Measurements from ENCODE around the gene PCDHGB5.
"Not testable (repeated sequence)": the region's sequence is repeated elsewhere in the genome, so short reads cannot be mapped to it uniquely, and the experiment has no call there.

Gene PCDHGB5

DNA sequence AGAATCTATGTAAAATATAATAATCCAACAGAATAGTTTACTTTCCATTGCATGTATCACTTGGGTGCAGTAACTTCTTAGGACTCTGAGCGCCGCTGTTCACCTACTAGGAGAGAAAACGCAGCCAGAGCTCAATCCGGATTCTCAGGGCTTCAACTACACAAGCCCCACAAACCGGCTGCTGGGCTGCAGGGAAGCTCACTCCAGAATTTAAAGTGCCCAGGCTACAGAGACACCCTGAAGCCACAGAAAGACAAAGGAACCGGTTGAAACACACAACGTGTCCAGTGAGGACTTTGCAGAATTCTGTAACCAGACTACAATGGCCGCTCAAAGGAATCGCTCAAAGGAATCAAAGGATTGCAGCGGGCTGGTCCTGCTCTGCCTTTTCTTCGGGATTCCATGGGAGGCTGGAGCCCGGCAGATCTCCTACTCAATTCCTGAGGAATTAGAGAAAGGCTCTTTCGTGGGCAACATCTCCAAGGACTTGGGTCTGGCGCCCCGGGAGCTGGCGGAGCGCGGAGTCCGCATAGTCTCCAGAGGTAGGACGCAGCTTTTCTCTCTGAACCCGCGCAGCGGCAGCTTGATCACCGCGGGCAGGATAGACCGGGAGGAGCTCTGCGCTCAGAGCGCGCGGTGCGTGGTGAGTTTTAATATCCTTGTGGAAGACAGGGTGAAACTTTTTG is 15.2 kb downstream of the PCDHGB5 start, which contains the start of gene PCDHGA10:
Gene PCDHGA10 (plus strand): TSS at position 134 of the 686 bp plus-strand sequence. CDS start 189 bp downstream, at position 323.
- peak; percentile 67 for DNase-seq

DNA sequence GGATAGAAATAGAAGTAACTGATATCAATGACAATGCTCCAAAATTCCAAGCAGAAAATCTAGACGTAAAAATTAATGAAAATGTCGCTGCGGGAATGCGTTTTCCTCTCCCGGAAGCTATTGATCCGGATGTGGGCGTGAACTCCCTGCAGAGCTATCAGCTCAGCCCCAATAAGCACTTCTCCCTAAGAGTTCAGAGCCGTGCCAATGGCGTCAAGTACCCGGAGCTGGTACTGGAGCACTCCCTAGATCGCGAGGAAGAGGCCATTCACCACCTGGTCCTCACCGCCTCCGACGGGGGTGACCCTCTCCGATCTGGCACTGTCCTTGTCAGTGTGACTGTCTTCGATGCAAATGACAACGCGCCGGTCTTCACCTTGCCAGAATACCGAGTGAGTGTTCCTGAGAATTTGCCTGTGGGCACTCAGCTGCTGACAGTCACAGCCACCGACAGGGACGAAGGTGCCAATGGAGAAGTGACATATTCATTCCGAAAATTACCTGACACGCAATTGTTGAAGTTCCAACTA is 15.9 kb downstream of the PCDHGB5 start:
- peak; percentile 18 for DNase-seq

DNA sequence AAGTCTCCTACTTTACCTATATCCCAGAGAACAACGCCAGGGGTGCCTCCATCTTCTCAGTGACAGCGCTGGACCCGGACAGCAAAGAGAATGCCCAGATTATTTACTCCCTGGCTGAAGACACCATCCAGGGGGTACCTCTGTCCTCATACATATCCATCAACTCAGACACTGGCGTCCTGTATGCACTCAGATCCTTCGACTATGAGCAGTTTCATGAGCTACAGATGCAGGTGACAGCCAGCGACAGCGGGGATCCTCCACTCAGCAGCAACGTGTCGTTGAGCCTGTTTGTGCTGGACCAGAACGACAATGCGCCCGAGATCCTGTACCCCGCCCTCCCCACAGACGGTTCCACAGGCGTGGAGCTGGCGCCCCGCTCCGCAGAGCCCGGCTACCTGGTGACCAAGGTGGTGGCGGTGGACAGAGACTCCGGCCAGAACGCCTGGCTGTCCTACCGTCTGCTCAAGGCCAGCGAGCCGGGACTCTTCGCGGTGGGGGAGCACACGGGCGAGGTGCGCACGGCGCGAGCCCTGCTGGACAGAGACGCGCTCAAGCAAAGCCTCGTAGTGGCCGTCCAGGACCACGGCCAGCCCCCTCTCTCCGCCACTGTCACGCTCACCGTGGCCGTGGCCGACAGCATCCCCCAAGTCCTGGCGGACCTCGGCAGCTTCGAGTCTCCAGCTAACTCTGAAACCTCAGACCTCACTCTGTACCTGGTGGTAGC is 17.0 kb downstream of the PCDHGB5 start:
- DNase-seq: not testable (repeated sequence)

DNA sequence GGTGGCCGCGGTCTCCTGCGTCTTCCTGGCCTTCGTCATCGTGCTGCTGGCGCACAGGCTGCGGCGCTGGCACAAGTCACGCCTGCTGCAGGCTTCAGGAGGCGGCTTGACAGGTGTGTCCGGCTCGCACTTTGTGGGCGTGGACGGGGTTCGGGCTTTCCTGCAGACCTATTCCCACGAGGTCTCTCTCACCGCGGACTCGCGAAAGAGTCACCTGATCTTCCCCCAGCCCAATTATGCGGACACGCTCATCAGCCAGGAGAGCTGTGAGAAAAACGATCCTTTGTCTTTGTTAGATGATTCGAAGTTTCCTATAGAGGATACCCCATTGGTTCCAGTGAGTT is 17.5 kb downstream of the PCDHGB5 start:
- not testable (repeated sequence) for DNase-seq

DNA sequence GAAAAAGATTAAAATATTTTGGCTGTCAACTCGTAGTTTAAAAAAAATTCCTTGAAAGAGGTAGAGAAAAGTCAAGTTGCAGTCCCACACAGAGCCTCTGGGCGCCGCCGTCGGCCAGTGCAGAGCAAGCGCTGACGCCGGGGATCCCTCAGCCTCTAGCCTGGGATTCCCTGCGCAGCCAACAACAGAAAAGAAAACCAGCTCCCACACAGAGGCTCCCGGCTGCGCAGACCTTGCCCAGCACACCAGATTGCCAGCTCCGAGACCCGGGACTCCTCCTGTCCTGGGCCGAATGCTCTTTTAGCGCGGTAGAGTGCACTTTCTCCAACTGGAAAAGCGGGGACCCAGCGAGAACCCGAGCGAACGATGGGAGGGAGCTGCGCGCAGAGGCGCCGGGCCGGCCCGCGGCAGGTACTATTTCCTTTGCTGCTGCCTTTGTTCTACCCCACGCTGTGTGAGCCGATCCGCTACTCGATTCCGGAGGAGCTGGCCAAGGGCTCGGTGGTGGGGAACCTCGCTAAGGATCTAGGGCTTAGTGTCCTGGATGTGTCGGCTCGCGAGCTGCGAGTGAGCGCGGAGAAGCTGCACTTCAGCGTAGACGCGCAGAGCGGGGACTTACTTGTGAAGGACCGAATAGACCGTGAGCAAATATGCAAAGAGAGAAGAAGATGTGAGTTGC is 19.9 kb downstream of the PCDHGB5 start, which contains the start of gene PCDHGB7:
Gene PCDHGB7 (plus strand): TSS at position 184 of the 679 bp plus-strand sequence. CDS start 183 bp downstream, at position 367.
- peak; percentile 79 for DNase-seq

DNA sequence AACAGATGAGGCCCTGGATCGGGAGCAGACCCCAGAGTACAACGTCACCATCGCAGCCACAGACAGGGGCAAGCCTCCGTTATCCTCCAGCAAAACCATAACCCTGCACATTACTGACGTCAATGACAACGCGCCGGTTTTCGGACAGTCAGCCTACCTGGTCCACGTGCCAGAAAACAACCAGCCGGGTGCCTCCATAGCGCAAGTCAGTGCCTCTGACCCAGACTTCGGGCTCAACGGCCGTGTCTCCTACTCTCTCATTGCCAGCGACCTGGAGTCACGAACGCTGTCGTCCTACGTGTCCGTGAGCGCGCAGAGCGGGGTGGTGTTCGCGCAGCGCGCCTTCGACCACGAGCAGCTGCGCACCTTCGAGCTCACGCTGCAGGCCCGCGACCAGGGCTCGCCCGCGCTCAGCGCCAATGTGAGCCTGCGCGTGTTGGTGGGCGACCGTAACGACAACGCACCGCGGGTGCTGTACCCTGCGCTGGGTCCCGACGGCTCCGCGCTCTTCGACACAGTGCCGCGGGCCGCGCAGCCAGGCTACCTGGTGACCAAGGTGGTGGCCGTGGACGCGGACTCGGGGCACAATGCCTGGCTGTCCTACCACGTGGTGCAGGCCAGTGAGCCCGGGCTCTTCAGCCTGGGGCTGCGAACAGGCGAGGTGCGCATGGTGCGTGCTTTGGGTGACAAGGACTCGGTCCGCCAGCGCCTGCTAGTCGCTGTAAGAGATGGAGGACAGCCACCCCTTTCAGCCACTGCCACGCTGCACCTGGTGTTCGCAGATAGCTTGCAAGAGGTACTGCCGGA is 21.5 kb downstream of the PCDHGB5 start:
- DNase-seq: no peak

DNA sequence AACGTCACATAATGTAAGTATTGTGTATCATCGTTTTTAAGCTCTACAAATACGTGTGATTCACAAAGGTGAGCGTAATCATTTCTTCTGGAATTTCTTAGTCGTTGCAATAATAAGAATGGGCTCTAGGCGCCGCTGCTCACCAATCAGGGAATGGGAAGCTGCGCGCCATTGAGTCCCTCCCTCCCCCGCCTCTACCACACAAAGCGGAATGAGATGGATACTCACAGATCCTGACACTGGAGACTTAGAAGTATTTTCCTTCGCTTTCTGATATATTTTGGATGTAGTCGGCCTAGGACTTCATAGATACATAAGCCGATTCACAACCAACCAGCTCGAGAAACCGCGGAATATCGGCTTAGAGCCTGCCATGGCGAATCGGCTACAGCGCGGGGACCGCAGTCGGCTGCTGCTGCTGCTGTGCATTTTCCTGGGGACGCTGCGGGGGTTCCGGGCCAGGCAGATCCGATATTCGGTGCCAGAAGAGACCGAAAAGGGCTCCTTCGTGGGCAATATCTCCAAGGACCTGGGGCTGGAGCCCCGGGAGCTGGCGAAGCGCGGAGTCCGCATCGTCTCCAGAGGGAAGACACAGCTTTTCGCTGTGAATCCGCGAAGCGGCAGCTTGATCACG is 23.2 kb downstream of the PCDHGB5 start, which contains the start of gene PCDHGA11:
Gene PCDHGA11 (plus strand): TSS at position 197 of the 634 bp plus-strand sequence. CDS start 177 bp downstream, at position 374.
- DNase-seq: peak; percentile 65

DNA sequence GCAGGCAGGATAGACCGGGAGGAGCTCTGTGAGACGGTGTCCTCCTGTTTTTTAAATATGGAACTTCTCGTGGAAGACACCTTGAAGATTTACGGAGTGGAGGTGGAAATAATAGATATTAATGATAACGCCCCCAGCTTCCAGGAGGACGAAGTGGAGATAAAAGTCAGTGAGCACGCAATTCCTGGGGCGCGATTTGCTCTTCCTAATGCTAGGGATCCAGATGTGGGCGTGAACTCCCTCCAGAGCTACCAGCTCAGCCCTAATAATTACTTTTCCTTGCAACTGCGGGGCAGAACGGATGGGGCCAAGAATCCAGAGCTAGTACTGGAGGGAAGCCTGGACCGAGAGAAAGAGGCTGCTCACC is 23.7 kb downstream of the PCDHGB5 start:
- peak; percentile 18 for DNase-seq

DNA sequence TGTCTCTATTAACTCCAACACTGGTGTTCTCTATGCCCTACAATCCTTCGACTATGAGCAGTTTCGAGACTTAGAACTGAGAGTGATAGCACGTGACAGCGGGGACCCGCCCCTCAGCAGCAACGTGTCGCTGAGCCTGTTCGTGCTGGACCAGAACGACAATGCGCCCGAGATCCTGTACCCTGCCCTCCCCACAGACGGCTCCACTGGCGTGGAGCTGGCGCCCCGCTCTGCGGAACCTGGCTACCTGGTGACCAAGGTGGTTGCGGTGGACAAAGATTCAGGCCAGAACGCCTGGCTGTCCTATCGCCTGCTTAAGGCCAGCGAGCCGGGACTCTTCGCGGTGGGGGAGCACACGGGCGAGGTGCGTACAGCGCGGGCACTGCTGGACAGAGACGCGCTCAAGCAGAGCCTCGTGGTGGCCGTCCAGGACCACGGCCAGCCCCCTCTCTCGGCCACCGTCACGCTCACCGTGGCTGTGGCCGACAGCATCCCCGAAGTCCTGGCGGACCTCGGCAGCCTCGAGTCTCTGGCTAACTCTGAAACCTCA is 25.1 kb downstream of the PCDHGB5 start:
- DNase-seq: no peak

DNA sequence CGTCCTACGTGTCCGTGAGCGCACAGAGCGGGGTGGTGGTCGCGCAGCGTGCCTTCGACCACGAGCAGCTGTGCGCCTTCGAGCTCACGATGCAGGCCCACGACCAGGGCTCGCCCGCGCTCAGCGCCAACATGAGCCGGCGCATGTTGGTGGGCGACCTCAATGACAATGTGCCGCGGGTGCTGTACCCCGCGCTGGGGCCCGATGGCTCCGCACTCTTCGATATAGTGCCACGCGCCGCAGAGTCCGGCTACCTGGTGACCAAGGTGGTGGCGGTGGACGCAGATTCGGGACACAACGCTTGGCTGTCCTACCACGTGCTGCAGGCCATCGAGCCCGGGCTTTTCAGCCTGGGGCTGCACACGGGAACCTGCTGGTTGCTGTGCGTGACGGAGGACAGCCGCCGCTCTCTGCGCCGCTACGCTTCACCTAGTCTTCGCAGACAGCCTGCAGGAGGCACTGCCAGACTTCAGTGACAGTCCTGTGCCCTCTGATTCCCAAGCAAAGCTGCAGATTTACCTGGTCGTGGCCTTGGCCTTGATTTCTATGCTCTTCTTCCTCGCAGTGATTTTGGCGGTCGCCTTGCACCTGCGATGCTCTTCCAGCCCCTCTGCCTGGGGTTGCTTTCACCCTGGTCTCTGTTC is 30.2 kb downstream of the PCDHGB5 start:
- no peak for DNase-seq

DNA sequence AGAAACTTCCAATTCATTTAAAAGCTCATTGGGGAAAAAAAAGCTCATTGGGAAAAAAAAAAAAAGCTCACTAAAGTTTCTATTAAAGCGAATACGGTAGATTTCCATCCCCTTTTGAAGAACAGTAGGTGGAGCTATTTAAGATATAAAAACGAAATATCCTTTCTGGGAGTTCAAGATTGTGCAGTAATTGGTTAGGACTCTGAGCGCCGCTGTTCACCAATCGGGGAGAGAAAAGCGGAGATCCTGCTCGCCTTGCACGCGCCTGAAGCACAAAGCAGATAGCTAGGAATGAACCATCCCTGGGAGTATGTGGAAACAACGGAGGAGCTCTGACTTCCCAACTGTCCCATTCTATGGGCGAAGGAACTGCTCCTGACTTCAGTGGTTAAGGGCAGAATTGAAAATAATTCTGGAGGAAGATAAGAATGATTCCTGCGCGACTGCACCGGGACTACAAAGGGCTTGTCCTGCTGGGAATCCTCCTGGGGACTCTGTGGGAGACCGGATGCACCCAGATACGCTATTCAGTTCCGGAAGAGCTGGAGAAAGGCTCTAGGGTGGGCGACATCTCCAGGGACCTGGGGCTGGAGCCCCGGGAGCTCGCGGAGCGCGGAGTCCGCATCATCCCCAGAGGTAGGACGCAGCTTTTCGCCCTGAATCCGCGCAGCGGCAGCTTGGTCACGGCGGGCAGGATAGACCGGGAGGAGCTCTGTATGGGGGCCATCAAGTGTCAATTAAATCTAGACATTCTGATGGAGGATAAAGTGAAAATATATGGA is 32.8 kb downstream of the PCDHGB5 start, which contains the start of gene PCDHGA12:
Gene PCDHGA12 (plus strand): TSS at position 176 of the 782 bp plus-strand sequence. CDS start 253 bp downstream, at position 429.
- DNase-seq: peak; percentile 76

DNA sequence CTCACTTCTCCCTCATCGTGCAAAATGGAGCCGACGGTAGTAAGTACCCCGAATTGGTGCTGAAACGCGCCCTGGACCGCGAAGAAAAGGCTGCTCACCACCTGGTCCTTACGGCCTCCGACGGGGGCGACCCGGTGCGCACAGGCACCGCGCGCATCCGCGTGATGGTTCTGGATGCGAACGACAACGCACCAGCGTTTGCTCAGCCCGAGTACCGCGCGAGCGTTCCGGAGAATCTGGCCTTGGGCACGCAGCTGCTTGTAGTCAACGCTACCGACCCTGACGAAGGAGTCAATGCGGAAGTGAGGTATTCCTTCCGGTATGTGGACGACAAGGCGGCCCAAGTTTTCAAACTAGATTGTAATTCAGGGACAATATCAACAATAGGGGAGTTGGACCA is 33.5 kb downstream of the PCDHGB5 start:
- DNase-seq: no peak

DNA sequence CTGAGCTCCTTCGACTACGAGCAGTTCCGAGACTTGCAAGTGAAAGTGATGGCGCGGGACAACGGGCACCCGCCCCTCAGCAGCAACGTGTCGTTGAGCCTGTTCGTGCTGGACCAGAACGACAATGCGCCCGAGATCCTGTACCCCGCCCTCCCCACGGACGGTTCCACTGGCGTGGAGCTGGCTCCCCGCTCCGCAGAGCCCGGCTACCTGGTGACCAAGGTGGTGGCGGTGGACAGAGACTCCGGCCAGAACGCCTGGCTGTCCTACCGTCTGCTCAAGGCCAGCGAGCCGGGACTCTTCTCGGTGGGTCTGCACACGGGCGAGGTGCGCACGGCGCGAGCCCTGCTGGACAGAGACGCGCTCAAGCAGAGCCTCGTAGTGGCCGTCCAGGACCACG is 34.6 kb downstream of the PCDHGB5 start:
- not testable (repeated sequence) for DNase-seq

DNA sequence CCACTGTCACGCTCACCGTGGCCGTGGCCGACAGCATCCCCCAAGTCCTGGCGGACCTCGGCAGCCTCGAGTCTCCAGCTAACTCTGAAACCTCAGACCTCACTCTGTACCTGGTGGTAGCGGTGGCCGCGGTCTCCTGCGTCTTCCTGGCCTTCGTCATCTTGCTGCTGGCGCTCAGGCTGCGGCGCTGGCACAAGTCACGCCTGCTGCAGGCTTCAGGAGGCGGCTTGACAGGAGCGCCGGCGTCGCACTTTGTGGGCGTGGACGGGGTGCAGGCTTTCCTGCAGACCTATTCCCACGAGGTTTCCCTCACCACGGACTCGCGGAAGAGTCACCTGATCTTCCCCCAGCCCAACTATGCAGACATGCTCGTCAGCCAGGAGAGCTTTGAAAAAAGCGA is 35.0 kb downstream of the PCDHGB5 start:
- not testable (repeated sequence) for DNase-seq

DNA sequence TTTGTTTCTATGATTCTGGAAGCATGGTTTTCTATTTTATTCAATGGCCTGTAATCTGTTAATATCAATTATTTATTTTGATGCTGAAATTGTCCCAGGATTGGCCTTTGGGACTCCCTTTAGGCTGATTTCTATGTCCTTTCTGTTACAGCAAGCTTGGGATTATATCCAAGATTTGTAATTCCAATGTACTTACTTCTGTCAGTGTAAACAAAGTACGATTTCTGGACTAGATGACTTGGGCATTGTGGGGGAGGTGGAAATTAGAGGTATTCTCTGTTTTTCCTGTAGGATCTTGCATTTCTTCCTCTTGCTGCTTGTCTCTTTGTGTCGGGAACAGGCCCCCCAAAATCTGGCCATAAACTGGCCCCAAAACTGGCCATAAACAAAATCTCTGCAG is 36.3 kb downstream of the PCDHGB5 start:
- DNase-seq: peak; percentile 17

DNA sequence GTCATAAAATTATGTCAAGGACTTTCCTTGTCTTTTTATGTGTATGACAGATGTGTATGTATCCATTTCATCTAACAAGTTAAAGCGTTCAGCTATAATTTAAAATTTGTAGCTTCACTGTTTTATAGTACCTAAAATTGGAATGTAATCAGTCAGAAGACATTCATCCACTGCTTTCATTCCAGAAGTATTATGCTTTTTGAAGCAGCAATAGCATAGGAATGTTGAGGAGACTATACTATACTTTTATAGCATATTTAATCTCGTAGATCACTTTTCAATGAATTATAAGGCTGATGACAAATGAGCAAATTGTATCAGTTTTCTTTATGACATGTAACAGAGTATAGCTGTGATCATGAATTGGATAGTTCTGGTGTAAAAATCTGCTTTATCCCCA is 39.5 kb downstream of the PCDHGB5 start:
- DNase-seq: peak; percentile 45

DNA sequence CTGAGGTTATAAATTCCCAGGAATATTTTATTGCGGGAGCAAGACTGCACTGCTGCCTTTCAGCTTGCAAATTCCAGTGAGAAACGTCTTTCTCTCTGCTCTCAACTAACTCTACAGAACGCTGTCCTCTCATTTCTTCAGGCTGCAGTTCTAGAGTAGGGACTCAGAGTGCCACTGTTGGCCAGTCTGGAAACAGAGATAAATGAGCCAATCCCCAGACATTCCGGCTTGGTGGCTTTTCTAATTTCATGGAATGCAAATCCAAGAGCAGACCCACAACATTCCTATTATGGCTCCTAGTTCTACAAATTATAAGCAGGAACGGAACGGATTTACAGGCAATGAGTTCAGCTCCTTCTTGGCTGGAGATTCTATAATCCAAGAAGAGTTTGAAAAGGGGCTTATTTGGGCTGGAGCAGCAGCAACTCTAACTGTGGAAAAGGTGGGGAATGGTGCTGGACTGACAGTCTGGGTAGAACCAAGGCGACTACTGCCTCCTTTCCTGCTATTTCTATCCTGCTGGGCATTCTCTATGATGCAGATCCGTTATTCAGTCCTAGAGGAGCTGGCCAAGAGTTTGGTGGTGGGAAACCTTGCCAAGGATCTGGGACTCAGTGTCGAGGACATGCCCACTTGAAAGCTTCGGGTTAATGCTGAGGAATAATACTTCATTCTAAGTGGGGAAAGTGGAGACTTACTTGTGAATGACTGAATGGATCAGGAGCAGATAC is 41.8 kb downstream of the PCDHGB5 start:
- DNase-seq: no peak

DNA sequence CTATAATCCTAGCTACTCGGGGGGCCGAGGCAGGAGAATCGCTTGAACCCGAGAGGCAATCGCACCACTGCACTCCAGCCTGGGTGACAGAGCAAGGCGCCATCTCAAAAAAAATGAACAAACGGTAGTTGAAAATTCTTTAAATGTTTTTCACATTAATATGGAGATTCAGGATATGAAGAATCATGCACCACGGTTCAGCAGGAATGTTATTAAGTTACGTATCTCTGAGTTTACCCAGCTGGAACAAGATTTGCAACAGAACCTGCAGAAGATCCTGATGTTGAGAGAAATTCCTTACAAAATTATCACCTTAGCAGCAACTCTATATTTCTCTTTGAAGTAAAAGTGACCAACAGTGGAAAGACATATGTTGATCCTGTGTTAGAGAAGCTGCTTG is 42.6 kb downstream of the PCDHGB5 start:
- DNase-seq: no peak

DNA sequence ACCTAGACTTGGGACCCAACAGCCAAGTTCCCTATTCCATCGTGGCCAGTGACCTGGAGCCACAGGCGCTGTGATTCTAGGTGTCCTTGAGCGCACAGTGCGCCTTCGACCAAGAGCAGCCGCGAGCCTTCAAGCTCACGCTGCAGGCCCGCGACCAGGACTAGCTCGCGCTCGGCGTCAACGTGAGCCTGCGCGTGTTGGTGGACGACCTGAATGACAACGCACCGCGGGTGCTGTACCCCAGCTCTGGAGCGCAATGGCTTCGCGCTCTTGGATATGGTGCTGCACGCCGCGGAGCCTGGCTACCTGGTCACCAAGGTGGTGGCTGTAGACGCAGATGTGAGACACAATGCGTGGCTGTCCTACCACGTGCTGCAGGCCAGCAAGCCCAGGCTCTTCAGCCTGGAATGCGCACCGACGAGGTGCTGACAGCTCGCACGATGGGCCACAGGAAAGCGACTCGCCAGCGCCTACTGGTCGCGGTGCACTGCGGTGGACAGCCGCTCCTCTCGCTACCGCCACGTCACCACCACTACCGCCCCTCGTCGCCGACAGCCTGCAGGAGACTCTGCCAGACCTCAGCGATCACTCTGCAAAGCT is 43.9 kb downstream of the PCDHGB5 start:
- DNase-seq: no peak

All from EL (cell line).